Activated T-cell treated with anti-CD3 and anti-CD28 coated beads for 1 hour (primary cell): ENCODE measurements around the gene ATP2B3.

Experiments used
- DNase-seq: peaks from one replicate; pipeline ENCODE4 v3.0.0-alpha.2; 2020; ENCODE audit warnings: low read depth

ATP2B3 gene

GRCh38 chrX:153533091-153533490, 15.6 kb downstream of the ATP2B3 start:
- DNase-seq, result no peak

GRCh38 chrX:153537080-153537479, 19.6 kb downstream of the ATP2B3 start:
- no peak for DNase-seq

GRCh38 chrX:153537526-153538295, 20.3 kb downstream of the ATP2B3 start:
- no peak for DNase-seq

GRCh38 chrX:153538424-153538823, 21.0 kb downstream of the ATP2B3 start:
- DNase-seq, result no peak

GRCh38 chrX:153539171-153539978, 21.9 kb downstream of the ATP2B3 start:
- DNase-seq, result peak; percentile 35

- no peak for DNase-seq
Observed at GRCh38 chrX:153539979-153540358, 22.5 kb downstream of the ATP2B3 start.

GRCh38 chrX:153544727-153545126, 27.3 kb downstream of the ATP2B3 start:
- no peak for DNase-seq

- no peak for DNase-seq
Observed at GRCh38 chrX:153546386-153546785, 28.9 kb downstream of the ATP2B3 start.

- DNase-seq, result no peak
Observed at GRCh38 chrX:153547195-153547594, 29.8 kb downstream of the ATP2B3 start.

- no peak for DNase-seq
Observed at GRCh38 chrX:153549231-153549630, 31.8 kb downstream of the ATP2B3 start.

- DNase-seq, result no peak
Observed at GRCh38 chrX:153549807-153550206, 32.4 kb downstream of the ATP2B3 start.

- DNase-seq, result no peak
Observed at GRCh38 chrX:153551135-153551534, 33.7 kb downstream of the ATP2B3 start.

GRCh38 chrX:153554519-153555167, 37.2 kb downstream of the ATP2B3 start:
- DNase-seq, result peak; percentile 39

GRCh38 chrX:153556767-153557166, 39.3 kb downstream of the ATP2B3 start:
- DNase-seq, result no peak

- DNase-seq, result no peak
Observed at GRCh38 chrX:153557618-153558355, 40.3 kb downstream of the ATP2B3 start.

- DNase-seq, result no peak
Observed at GRCh38 chrX:153560000-153560399, 42.6 kb downstream of the ATP2B3 start.

- DNase-seq, result no peak
Observed at GRCh38 chrX:153560466-153560865, 43.0 kb downstream of the ATP2B3 start.

GRCh38 chrX:153561337-153561736, 43.9 kb downstream of the ATP2B3 start:
- no peak for DNase-seq

GRCh38 chrX:153562546-153562945, 45.1 kb downstream of the ATP2B3 start:
- no peak for DNase-seq

- DNase-seq, result no peak
Observed at GRCh38 chrX:153564047-153564606, 46.7 kb downstream of the ATP2B3 start.

GRCh38 chrX:153565996-153566580, 48.6 kb downstream of the ATP2B3 start:
- DNase-seq, result no peak
